ENCODE results near the gene EXOSC1.

Gene EXOSC1

DNA sequence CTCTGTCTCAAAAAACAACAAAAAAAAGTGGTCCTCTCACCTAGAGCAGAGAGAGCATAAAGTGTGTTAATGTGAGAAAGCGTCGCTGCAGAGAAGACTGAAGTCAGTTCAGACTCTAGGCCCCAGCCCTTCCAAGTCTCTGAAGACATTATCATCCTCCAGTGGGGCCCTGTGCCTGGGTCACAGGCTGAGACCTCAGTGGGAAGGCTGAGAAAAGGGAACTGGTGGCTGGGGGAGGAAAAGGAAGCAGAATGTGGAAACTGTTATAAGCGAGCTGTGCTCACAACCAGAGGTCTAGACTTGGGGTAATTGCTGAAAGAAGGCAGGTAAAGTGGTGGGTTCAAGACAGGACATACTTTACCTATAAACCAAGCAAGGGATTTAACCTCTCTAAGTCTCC, 39.7 kb downstream of the EXOSC1 start:
- Histone ChIP-seq H3K27me3 (ENCODE audit: control insufficient read depth in 1 of 2, insufficient read depth in 2 of 2, low read length in 2 of 2) (no peaks in the 10 kb centered on the region), H3K27ac (ENCODE audit: low read depth, low read length) (no peak overlapping the region), H3K4me3 (ENCODE audit: low read depth in 1 of 2, low read length in 2 of 2) (no peak overlapping the region), H3K36me3 (ENCODE audit: insufficient read depth, low read length) (no peaks in the 10 kb centered on the region), H3K4me1 (ENCODE audit: insufficient read depth, low read length) (peaks cover 11% of the 10 kb centered on the region), H3K9me3 (ENCODE audit: low read length) (no peaks in the 10 kb centered on the region), H3K9ac (ENCODE audit: low read length) (no peak overlapping the region)

DNA sequence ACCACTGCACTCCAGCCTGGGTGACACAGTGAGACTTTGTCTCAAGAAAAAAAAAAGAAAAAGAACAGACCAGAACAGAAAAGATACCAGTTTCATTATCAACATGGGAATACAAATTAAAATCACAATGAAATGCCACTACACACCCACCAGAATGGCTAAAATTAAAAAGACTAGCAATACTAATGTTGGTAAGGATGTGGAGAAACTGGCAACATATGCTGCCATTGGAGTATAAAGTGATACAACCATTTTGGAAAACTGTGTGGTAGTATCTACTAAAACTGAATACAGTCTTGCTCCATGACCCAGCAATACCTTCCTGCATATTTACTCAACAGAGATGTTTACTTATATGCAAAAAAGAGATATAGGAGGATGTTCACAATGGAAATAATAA, 41.8 kb downstream of the EXOSC1 start:
- Histone ChIP-seq H3K4me1 (ENCODE audit: insufficient read depth, low read length) (peaks cover 18% of the 10 kb centered on the region), H3K4me3 (ENCODE audit: low read depth in 1 of 2, low read length in 2 of 2) (no peak overlapping the region)

DNA sequence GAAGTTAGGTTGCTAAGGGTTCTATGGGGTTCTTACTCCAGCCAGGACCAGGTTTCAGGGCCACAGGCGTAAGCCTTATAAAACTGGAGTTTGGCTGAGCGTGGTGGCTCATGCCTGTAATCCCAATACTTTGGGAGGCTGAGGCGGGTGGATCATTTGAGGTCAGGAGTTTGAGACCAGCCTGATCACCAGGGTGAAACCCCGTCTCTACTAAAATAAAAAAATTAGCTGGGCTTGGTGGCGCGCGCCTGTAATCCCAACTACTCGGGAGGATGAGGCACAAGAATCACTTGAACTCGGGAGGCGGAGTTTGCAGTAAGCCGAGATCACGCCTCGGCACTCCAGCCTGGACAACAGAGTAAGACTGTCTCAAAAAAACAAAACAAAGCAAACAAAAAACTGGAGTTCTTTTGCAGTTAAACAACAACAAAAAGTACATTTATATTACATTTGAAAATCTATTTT, 44.3 kb downstream of the EXOSC1 start:
- Histone ChIP-seq H3K4me1 (ENCODE audit: insufficient read depth, low read length) (peaks cover 10% of the 10 kb centered on the region), H3K9ac (ENCODE audit: low read length) (no peak overlapping the region), H3K36me3 (ENCODE audit: insufficient read depth, low read length) (no peaks in the 10 kb centered on the region), H3K9me3 (ENCODE audit: low read length) (no peaks in the 10 kb centered on the region), H3K27ac (ENCODE audit: low read depth, low read length) (peak overlapping the region; percentile 53), H3K4me3 (ENCODE audit: low read depth in 1 of 2, low read length in 2 of 2) (peak overlapping the region; percentile 58 to 91), H3K27me3 (ENCODE audit: control insufficient read depth in 1 of 2, insufficient read depth in 2 of 2, low read length in 2 of 2) (no peaks in the 10 kb centered on the region)

More for the DNA sequence above, 41.8 kb downstream of the EXOSC1 start:
- Histone ChIP-seq H3K27ac (ENCODE audit: low read depth, low read length) (no peak overlapping the region), H3K27me3 (ENCODE audit: control insufficient read depth in 1 of 2, insufficient read depth in 2 of 2, low read length in 2 of 2) (no peaks in the 10 kb centered on the region), H3K9me3 (ENCODE audit: low read length) (no peaks in the 10 kb centered on the region), H3K36me3 (ENCODE audit: insufficient read depth, low read length) (no peaks in the 10 kb centered on the region), H3K9ac (ENCODE audit: low read length) (no peak overlapping the region)

DNA sequence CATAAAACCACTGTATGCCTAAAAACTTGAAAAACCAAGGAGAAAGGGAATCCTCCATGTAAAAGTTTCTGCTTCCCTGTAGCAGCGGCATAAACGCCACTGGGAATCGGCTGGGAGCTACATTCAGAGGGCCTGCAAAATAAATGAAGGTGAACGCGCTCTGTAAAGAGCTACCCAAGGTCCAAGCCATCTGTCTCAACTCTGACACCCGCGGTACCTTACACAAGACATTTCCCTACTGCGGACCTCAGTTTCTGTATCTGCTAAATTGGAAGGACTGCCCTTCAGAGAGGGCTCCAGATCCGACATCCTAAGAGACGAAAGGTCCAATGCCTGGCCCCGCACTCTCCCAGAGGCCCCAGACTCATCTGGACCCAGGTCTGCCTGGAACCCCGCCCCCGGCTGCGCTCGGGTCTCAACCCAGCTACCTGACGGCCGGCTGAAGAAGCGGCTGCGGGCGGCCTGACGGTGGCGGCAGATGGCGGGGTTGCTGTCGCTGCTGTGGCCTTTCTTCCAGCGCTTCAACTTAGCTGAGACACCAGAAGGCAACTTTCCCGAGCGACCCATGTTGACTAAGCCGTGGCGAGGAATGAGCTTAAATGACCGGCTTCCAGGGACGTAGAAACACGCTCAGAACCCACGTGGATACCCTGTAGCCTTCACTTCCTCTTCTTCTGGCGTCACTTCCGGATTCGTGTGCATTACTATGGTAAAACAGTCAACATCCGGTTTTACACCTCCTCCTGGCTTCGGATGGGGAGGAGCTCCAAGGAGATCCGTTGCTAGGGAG, 44.9 kb downstream of the EXOSC1 start, which contains the start of gene RRP12:
Gene RRP12, minus strand, starts transcription at position 676 of the 790 bp plus-strand sequence. Its CDS starts 109 bp downstream, at position 567.
- peak within 1 kb of the TSS; percentile 58 to 91 for H3K4me3 ChIP-seq (ENCODE audit: low read depth in 1 of 2, low read length in 2 of 2)
- H3K27ac ChIP-seq (ENCODE audit: low read depth, low read length), result peak within 1 kb of the TSS; percentile 53
- peaks cover 6% of the 10 kb centered on the region for H3K36me3 ChIP-seq (ENCODE audit: insufficient read depth, low read length)
- H3K9me3 ChIP-seq (ENCODE audit: low read length), result no peaks in the 10 kb centered on the region
- no peaks in the 10 kb centered on the region for H3K27me3 ChIP-seq (ENCODE audit: control insufficient read depth in 1 of 2, insufficient read depth in 2 of 2, low read length in 2 of 2)
- peaks cover 10% of the 10 kb centered on the region for H3K4me1 ChIP-seq (ENCODE audit: insufficient read depth, low read length)
- peak within 1 kb of the TSS; percentile 69 for H3K9ac ChIP-seq (ENCODE audit: low read length)

DNA sequence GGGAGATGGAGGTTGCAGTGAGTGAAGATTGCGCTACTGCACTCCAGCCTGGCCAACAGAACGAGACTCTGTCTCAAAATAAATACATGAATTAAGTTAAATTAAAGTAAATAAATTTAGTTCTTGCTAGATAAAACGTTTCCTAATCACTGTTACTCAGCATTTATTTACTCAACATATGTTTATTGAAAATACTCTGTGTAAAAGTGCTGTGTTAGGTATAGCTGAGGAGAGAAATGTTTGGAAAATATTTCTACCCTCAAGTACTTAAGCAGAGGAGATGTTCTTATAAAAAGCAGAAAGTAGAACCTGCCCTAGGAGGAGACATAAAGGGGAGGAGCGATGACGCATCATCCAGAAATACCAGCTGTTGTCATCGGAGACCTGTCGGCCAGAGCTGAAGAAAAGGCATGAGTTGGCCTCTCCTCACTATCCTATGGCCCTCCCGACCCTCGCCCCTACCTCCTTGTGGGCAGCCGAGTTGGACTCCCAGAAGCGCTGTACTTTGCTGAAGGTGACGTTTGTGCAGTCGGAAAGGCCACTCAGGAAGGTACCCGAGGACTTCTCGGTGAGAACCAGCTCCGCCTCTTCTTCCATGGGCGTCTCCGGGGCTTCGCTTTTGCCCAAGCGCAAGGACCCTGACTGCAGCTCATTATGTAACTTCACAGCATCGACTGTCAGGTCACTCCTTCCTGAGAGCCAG, 45.8 kb downstream of the EXOSC1 start:
- H3K9me3 ChIP-seq (ENCODE audit: low read length), result no peaks in the 10 kb centered on the region
- H3K27me3 ChIP-seq (ENCODE audit: control insufficient read depth in 1 of 2, insufficient read depth in 2 of 2, low read length in 2 of 2), result no peaks in the 10 kb centered on the region
- peaks cover 10% of the 10 kb centered on the region for H3K4me1 ChIP-seq (ENCODE audit: insufficient read depth, low read length)
- H3K27ac ChIP-seq (ENCODE audit: low read depth, low read length), result peak overlapping the region; percentile 12
- peaks cover 7% of the 10 kb centered on the region for H3K36me3 ChIP-seq (ENCODE audit: insufficient read depth, low read length)
- H3K4me3 ChIP-seq (ENCODE audit: low read depth in 1 of 2, low read length in 2 of 2), result peak overlapping the region; percentile 58 to 91
- H3K9ac ChIP-seq (ENCODE audit: low read length), result peak overlapping the region; percentile 69

DNA sequence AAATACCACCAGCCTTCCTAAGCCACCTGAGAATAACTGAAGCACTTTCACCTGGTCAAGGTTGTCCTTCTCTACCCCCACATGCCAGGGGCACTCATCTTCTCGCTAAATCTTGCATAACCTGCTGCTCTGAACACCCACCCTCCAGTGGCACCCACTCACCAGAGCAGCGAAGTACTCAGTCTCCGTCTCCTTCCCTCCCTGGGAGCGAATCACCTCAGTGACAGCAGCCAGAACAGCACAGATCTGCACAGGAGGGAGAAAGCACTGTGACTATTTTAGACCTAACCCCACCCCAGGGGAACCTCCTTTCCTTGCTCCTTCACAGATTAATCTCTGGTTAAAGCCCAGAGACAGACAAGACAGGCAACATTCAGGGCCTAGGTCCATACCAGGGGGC, 49.8 kb downstream of the EXOSC1 start:
- Histone ChIP-seq H3K27me3 (ENCODE audit: control insufficient read depth in 1 of 2, insufficient read depth in 2 of 2, low read length in 2 of 2) (no peaks in the 10 kb centered on the region), H3K9me3 (ENCODE audit: low read length) (no peaks in the 10 kb centered on the region), H3K4me3 (ENCODE audit: low read depth in 1 of 2, low read length in 2 of 2) (no peak overlapping the region), H3K9ac (ENCODE audit: low read length) (no peak overlapping the region), H3K4me1 (ENCODE audit: insufficient read depth, low read length) (peaks cover 6% of the 10 kb centered on the region), H3K36me3 (ENCODE audit: insufficient read depth, low read length) (peaks cover 15% of the 10 kb centered on the region), H3K27ac (ENCODE audit: low read depth, low read length) (no peak overlapping the region)

DNA sequence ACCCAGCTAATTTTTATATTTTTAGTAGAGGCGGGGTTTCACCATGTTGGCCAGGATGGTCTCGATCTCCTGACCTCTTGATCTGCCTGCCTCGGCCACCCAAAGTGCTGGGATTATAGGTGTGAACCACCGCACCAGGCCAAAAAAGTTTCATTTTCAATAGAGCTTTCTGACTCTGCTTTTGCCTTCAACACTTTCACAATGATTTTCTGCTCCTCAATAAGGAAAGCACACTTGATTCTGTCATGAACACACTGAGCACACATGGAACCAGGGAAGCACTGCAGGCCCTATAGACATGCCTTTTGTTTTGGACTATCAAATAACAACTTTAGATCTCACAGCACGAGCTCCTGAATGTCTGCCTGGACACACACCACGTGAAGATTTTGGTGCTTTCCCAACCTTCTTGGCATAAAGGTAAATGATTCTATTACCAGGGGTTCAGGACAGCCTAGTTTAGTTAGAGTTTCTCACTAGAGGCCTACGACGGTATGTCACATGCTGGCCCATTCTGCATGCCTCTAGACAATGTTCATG, 52.7 kb downstream of the EXOSC1 start:
- H3K4me3 ChIP-seq (ENCODE audit: low read depth in 1 of 2, low read length in 2 of 2), result no peak overlapping the region
- no peaks in the 10 kb centered on the region for H3K9me3 ChIP-seq (ENCODE audit: low read length)
- peaks cover 27% of the 10 kb centered on the region for H3K36me3 ChIP-seq (ENCODE audit: insufficient read depth, low read length)
- no peak overlapping the region for H3K9ac ChIP-seq (ENCODE audit: low read length)
- no peaks in the 10 kb centered on the region for H3K4me1 ChIP-seq (ENCODE audit: insufficient read depth, low read length)
- H3K27ac ChIP-seq (ENCODE audit: low read depth, low read length), result no peak overlapping the region
- H3K27me3 ChIP-seq (ENCODE audit: control insufficient read depth in 1 of 2, insufficient read depth in 2 of 2, low read length in 2 of 2), result no peaks in the 10 kb centered on the region

DNA sequence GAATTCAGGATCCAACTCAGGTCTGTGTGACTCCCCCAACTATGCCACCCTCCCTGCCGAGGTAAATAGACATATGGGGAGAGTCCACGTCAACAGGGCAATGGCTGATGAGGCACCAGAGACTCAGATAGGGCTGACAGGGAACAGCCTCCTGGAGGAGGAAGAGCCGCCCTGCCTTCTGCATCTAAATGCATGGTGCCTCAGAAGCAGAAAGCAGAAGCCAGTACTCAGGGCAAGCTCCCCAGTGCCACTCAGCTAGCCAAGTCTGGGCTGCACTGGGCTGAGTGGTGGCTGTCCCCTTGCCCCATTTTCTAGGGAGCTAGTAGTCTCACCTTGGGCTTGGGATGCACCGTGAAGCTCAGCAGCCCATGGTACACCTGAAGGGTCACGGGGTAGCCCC, 55.7 kb downstream of the EXOSC1 start:
- Histone ChIP-seq H3K36me3 (ENCODE audit: insufficient read depth, low read length) (peaks cover 21% of the 10 kb centered on the region), H3K4me3 (ENCODE audit: low read depth in 1 of 2, low read length in 2 of 2) (no peak overlapping the region), H3K9me3 (ENCODE audit: low read length) (no peaks in the 10 kb centered on the region), H3K27me3 (ENCODE audit: control insufficient read depth in 1 of 2, insufficient read depth in 2 of 2, low read length in 2 of 2) (no peaks in the 10 kb centered on the region), H3K27ac (ENCODE audit: low read depth, low read length) (no peak overlapping the region), H3K4me1 (ENCODE audit: insufficient read depth, low read length) (no peaks in the 10 kb centered on the region), H3K9ac (ENCODE audit: low read length) (no peak overlapping the region)

DNA sequence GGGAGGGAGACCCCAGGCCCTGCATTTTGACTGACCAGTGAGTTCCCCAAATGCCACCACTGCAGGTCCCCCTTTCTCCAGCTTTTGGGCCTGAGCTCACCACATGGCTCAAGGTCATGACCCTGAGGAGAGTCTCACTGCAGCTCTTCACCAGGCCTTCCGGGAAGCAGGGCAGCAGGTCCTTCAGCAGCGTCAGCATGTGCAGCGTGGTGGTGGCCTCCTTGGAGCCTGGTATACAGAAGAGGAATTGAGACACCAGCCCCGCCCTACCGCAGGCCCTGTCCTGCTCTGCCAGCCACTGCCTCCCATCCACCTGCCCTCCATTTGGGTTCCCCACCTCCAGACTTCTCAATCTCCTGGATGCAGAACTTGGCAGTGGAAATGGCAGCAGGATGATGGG, 57.7 kb downstream of the EXOSC1 start:
- H3K4me3 ChIP-seq (ENCODE audit: low read depth in 1 of 2, low read length in 2 of 2), result no peak overlapping the region
- no peaks in the 10 kb centered on the region for H3K27me3 ChIP-seq (ENCODE audit: control insufficient read depth in 1 of 2, insufficient read depth in 2 of 2, low read length in 2 of 2)
- no peak overlapping the region for H3K27ac ChIP-seq (ENCODE audit: low read depth, low read length)
- H3K9me3 ChIP-seq (ENCODE audit: low read length), result no peaks in the 10 kb centered on the region
- H3K36me3 ChIP-seq (ENCODE audit: insufficient read depth, low read length), result peaks cover 25% of the 10 kb centered on the region
- H3K9ac ChIP-seq (ENCODE audit: low read length), result no peak overlapping the region
- H3K4me1 ChIP-seq (ENCODE audit: insufficient read depth, low read length), result no peaks in the 10 kb centered on the region
